ENCODE measurements around the gene MED10. TPM values are rescaled to one million over a fixed set of nuclear protein-coding genes. Genes with fewer than 3 reads are reported as not detected.
"Not testable (repeated sequence)": the region's sequence is repeated elsewhere in the genome, so short reads cannot be mapped to it uniquely, and the experiment has no call there.

Gene MED10
- total RNA-seq, 1 donor from 2014 or later: 63.8 TPM

DNA sequence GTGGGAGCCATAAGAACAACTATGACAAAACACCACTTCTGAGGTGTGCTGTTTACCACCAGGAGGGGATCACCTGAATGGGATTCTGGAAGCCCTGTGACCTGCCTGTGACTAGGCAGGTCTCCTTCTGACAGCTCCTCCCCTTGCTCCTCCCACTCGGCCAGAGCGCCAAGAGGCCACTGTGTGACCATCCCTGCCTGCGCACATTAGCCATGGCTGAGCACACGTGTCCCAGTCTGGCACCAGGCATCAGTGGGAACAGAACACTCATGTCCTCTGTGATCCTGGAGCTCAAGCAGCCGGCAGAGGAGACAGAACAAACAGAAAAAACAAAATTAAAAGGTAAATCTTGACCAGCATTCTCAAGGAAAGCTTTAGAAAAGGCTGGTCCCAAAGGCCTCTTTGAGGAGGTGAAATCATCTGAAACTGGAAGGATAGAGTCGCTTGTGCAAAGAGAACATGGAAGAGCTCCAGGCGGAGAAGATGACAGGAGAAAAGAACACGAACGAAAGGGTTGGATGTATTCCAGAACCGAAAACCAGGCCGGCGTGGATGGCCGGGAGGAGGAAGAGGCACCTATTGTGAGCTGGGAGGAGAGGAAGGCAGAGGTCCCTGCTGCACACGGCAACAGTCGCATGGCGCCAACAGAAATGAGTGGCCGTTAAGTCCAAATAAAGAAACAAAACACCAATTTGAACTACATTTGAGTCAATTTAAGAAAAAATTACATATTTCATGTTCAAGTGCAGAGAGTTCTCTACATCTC, 5.1 kb downstream of the MED10 start:
- H3K27me3 Mint-ChIP-seq: no peaks in the 10 kb centered on the region
- H3K4me1 Mint-ChIP-seq: peaks cover 38% of the 10 kb centered on the region
- H3K36me3 Mint-ChIP-seq (ENCODE audit: low read depth): peaks cover 70% of the 10 kb centered on the region
- H3K9me3 Mint-ChIP-seq: no peaks in the 10 kb centered on the region
- H3K4me3 Mint-ChIP-seq: no peak overlapping the region
- intact Hi-C loops (cut with micrococcal nuclease): loop anchor here (10.0 kb wide), 1 partner anchor 1502 kb away; no protein-coding TSS in a partner anchor
- no peak overlapping the region for H3K27ac Mint-ChIP-seq
- no peak for DNase-seq

DNA sequence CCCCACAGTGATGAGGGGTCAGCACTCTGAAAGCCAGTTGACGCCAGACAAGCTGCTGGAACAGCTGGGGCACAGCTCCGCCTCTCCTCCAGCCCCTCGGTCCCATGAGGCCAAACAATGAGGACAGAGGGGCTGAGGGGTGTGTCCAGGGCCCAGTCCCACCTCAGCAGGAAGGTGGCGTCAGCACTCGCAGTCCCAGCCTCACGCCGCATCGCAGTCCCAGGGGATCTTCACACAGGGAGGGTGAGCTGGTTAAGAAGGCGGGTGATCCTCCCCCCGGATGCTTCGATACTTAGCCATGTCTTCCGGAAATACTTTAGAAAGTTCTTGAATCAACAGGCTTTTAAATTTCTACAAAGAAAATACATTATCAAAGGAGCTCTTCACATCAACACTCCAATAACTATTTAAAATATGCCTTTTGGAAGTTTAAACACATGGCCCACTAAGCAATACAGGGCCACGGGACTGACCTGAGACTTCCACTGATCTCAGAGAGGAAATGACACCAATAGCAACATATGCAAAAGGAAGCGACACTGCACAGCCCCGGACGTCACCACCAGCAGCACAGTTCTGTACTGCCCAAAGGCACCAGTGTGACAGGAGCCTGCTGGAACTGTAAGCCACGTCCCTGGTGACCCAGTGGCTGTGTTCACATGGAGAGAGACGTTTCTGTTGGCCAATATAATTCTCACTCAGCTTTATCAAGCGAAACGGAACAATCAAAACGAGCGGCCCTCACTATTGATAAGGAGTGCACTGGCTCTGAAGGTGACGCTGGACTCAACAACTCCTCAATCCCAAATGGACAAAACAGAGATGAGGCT, 5.9 kb downstream of the MED10 start:
- intact Hi-C loops (cut with micrococcal nuclease): loop anchor here (10.0 kb wide), 1 partner anchor 1502 kb away; no protein-coding TSS in a partner anchor
- H3K9me3 Mint-ChIP-seq: no peaks in the 10 kb centered on the region
- H3K27ac Mint-ChIP-seq: no peak overlapping the region
- peaks cover 69% of the 10 kb centered on the region for H3K36me3 Mint-ChIP-seq (ENCODE audit: low read depth)
- DNase-seq: no peak
- H3K4me3 Mint-ChIP-seq: no peak overlapping the region
- H3K27me3 Mint-ChIP-seq: no peaks in the 10 kb centered on the region
- peaks cover 34% of the 10 kb centered on the region for H3K4me1 Mint-ChIP-seq

DNA sequence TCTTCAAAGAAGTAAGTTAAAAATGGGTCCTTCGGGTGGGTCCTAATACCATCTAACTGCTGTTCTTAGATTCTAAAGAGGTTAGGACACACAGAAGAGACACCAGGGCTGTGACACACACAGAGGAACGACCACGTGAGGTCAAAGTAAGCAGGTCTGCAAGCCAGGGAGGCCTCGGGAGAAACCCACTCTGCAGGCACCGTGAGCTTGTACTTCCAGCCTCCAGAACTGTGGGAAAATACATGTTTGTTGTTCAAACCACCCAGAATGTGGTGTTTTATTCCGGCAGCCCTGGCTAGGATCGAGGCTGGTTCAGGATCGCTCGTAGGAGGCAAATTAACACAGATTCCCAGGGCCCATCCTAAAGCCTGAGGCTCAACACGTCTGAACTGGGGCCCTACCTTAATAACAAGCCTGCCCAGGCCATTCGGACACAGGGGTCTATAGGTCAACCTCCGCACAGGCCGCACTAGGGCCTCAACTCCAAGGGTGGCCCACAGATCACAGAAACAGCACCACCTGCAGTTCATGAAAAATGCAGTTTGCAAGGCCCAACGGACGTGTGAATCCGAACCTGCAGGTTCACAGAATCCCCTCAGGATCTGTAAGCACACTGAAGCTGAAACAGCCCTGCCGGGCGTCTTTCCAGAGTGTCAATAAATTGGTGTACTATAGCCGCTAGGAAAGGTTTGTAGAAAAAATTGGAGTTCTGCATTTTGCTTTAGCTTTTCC, 7.1 kb downstream of the MED10 start:
- H3K4me3 Mint-ChIP-seq: no peak overlapping the region
- no peak for DNase-seq
- intact Hi-C loops (cut with micrococcal nuclease): loop anchor here (10.0 kb wide), 1 partner anchor 1504 kb away; no protein-coding TSS in a partner anchor
- H3K36me3 Mint-ChIP-seq (ENCODE audit: low read depth): peaks cover 67% of the 10 kb centered on the region
- no peaks in the 10 kb centered on the region for H3K27me3 Mint-ChIP-seq
- H3K27ac Mint-ChIP-seq: no peak overlapping the region
- H3K4me1 Mint-ChIP-seq: peaks cover 25% of the 10 kb centered on the region
- H3K9me3 Mint-ChIP-seq: no peaks in the 10 kb centered on the region

DNA sequence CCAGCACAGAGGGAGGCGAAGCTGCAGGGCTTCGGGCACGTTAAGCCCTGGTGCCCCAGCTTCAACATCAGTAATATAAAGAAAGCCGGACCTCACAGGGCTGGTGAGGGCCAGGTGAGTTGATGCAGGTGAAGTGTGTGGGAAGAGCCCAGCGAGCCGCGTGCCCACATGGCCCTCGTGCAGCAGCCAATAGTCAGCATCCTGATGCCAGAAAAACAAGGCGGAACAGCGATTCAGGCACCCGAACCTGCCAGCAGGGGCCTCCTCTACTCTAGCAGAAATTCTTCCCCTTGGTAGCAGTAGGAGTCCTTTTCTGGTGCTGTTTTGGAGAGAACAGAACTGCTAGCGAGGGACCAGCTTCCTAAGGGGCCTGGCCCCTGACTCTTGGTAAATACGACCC, 7.8 kb downstream of the MED10 start:
- peaks cover 20% of the 10 kb centered on the region for H3K4me1 Mint-ChIP-seq
- peaks cover 63% of the 10 kb centered on the region for H3K36me3 Mint-ChIP-seq (ENCODE audit: low read depth)
- H3K27ac Mint-ChIP-seq: no peak overlapping the region
- no peak overlapping the region for H3K4me3 Mint-ChIP-seq
- no peaks in the 10 kb centered on the region for H3K9me3 Mint-ChIP-seq
- intact Hi-C loops (cut with micrococcal nuclease): loop anchor here (10.0 kb wide), 1 partner anchor 1504 kb away; no protein-coding TSS in a partner anchor
- no peak for DNase-seq
- no peaks in the 10 kb centered on the region for H3K27me3 Mint-ChIP-seq

DNA sequence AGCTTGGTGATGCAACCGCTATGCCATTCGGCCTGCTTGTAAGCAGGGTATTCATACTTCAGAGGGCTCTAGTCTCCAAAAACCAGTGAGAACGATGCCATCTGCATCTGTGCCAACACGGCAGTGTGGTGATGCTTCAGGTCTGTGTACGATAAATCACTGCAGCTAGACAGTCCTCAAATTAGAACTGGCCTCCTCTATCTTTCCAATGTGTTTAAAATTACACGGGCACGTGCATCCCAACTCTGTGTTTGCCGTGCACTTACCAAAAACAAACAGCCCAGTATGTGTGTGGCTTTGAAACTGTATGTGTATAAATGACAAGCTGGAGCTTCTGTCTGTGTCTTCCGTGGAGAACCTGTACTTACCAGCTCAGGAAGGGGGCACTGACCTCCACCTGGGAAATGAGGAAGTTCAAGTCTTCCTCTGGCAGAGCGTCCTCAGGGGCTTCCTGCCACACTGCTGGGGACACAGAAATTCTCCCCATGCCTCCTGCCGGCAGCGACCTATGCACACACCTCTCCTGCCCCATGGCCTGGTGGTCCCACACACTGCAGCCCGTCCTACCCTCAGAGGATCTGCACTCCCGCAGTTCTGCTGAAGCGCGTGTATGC, 12.3 kb downstream of the MED10 start:
- Mint-ChIP-seq H3K27ac (no peak overlapping the region), H3K4me1 (peaks cover 2% of the 10 kb centered on the region), H3K27me3 (no peaks in the 10 kb centered on the region), H3K4me3 (no peak overlapping the region), H3K36me3 (ENCODE audit: low read depth) (peaks cover 42% of the 10 kb centered on the region), H3K9me3 (no peaks in the 10 kb centered on the region)
- no peak for DNase-seq
- intact Hi-C loops (cut with micrococcal nuclease): no loop called here

DNA sequence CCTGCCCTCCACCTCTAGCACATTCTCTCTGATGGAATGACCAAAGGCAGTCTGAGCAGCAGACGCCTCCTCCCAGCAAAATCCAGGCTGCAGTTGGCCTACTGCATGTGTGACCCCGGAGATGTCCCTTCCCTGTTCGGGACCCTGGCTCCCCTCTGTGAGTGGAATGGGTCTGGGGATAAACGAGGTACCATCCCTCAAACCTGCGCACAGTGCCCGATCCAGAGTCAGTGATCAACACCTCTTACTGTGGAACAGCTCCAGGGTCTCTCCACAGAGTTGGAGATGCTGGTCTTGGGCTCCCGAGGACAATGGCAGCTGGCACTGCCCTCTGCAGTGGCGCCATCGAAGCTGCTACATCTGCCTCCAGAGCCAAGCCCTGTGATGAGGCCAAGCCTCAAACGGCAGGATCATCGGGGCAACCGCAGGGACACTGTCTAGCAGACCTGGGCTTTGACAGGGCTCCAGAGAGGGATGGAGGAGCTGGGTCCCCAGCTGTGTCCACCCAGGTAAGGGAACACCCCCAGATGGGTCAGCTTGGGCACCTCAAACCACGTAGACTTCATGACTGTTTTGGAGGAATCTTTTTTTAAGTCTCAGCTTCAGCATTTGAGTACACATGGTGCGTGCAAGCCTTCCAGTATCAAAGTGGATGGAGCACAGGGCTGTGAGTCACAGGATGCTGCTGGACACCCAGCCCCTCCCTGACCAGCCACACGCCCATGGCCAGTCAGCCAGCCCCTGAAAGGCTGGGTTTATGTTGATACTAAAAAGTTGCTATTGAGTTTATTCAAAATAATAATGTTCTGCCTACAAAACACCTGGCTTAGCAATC, 13.0 kb downstream of the MED10 start:
- intact Hi-C loops (cut with micrococcal nuclease): no loop called here
- peaks cover 43% of the 10 kb centered on the region for H3K36me3 Mint-ChIP-seq (ENCODE audit: low read depth)
- no peak overlapping the region for H3K4me3 Mint-ChIP-seq
- H3K27me3 Mint-ChIP-seq: no peaks in the 10 kb centered on the region
- H3K9me3 Mint-ChIP-seq: no peaks in the 10 kb centered on the region
- H3K27ac Mint-ChIP-seq: no peak overlapping the region
- peaks cover 4% of the 10 kb centered on the region for H3K4me1 Mint-ChIP-seq
- no peak for DNase-seq

DNA sequence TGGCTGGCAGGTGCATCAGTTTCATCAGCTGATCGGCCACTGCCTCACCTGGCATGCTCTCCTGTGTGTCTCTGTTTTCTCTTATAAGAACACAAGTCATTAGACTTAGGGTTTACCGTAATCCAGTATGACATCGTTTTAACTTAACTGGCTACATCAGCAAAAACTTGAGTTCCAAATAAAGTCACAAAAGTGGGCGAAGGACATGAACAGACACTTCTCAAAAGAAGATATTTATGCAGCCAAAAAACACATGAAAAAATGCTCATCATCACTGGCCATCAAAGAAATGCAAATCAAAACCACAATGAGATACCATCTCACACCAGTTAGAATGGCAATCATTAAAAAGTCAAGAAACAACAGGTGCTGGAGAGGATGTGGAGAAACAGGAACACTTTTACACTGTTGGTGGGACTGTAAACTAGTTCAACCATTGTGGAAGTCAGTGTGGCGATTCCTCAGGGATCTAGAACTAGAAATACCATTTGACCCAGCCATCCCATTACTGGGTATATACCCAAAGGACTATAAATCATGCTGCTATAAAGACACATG, 14.8 kb downstream of the MED10 start:
- DNase-seq; H3K27me3 Mint-ChIP-seq; intact Hi-C loops (cut with micrococcal nuclease); H3K9me3 Mint-ChIP-seq; H3K27ac Mint-ChIP-seq; H3K4me3 Mint-ChIP-seq: not testable (repeated sequence)
- Mint-ChIP-seq H3K4me1 (peaks cover 13% of the 10 kb centered on the region), H3K36me3 (ENCODE audit: low read depth) (peaks cover 29% of the 10 kb centered on the region)

DNA sequence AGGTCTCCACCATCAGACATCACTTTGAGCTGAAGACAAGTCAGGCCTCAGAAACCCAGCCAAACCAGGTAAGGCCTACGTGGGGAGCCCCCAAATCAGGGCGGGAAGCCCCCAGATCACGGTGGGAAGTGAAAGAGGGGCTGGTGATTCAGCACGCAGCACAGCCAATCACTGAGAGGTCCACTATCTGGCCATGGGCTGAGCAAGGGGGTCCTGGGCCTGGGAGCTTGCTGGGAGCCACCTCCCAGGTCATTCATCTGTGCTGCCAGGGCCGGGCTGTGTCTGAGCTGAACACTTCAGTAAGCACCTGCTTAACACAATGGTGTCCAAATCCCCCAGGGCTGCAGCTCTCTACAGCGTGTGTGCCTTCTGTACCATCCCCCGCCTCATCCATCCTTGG, 15.5 kb downstream of the MED10 start:
- no peaks in the 10 kb centered on the region for H3K27me3 Mint-ChIP-seq
- H3K4me3 Mint-ChIP-seq: no peak overlapping the region
- intact Hi-C loops (cut with micrococcal nuclease): no loop called here
- H3K4me1 Mint-ChIP-seq: peaks cover 13% of the 10 kb centered on the region
- no peak for DNase-seq
- H3K9me3 Mint-ChIP-seq: no peaks in the 10 kb centered on the region
- H3K27ac Mint-ChIP-seq: no peak overlapping the region
- peaks cover 31% of the 10 kb centered on the region for H3K36me3 Mint-ChIP-seq (ENCODE audit: low read depth)

DNA sequence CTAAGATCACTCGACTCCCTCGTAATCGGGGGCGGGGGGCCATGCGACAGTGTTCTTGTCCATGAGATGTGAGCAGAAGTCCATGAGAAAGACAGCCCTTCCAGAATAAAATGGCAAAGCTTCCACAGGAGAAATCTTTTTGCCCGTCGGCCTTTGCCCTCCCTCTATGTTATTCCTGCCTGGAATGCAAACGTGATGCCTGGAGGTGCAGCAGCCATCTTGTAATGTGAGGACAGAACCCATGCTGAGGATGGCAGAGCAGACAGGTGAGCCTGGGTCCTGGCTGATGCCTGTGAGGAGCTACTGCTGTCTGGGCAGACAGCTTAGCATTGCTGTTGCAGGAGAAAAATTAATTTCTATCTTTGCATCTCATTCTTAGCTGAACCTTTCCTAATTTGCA, 17.2 kb downstream of the MED10 start:
- intact Hi-C loops (cut with micrococcal nuclease): no loop called here
- Mint-ChIP-seq H3K27me3 (no peaks in the 10 kb centered on the region), H3K4me3 (peak overlapping the region; percentile 73), H3K4me1 (peaks cover 13% of the 10 kb centered on the region), H3K27ac (no peak overlapping the region), H3K9me3 (no peaks in the 10 kb centered on the region), H3K36me3 (ENCODE audit: low read depth) (peaks cover 20% of the 10 kb centered on the region)
- DNase-seq: no peak

DNA sequence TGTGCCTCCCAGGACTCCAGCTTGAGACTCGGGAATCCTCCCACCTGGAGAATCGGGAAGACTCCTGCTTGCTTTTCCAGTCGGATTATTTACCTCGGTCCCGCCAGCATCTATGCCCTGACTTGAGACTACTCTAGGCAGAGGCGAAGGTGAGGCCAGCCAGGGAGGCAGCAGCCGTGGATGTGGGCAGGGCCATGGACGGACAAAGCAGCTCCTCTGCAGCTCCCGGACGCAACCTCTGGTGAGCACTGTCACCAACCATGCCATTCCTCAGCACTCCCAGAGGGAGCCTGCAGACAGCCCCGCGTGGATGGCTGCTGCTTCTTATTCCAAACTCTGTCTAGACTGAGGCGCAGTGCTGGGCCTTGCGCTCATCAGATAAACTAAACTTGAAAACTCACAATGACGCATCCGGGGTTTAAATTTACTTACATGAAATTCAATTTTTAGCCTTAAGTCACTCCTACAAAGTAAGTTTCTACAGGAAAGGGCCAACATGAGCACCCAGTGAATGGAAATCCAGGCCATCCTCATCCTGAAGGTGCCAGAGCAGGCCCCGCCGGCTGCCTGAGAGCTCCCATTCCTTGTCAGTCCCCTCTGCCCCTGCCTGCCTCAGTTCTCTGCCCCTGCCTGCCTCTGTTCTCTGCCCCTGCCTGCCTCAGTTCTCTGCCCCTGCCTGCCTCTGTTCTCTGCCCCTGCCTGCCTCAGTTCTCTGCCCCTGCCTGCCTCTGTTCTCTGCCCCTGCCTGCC, 17.8 kb downstream of the MED10 start:
- no peaks in the 10 kb centered on the region for H3K9me3 Mint-ChIP-seq
- intact Hi-C loops (cut with micrococcal nuclease): no loop called here
- H3K4me3 Mint-ChIP-seq: peak overlapping the region; percentile 73
- H3K4me1 Mint-ChIP-seq: peaks cover 12% of the 10 kb centered on the region
- peak overlapping the region; percentile 82 for H3K27ac Mint-ChIP-seq
- H3K36me3 Mint-ChIP-seq (ENCODE audit: low read depth): peaks cover 19% of the 10 kb centered on the region
- DNase-seq: no peak
- no peaks in the 10 kb centered on the region for H3K27me3 Mint-ChIP-seq

DNA sequence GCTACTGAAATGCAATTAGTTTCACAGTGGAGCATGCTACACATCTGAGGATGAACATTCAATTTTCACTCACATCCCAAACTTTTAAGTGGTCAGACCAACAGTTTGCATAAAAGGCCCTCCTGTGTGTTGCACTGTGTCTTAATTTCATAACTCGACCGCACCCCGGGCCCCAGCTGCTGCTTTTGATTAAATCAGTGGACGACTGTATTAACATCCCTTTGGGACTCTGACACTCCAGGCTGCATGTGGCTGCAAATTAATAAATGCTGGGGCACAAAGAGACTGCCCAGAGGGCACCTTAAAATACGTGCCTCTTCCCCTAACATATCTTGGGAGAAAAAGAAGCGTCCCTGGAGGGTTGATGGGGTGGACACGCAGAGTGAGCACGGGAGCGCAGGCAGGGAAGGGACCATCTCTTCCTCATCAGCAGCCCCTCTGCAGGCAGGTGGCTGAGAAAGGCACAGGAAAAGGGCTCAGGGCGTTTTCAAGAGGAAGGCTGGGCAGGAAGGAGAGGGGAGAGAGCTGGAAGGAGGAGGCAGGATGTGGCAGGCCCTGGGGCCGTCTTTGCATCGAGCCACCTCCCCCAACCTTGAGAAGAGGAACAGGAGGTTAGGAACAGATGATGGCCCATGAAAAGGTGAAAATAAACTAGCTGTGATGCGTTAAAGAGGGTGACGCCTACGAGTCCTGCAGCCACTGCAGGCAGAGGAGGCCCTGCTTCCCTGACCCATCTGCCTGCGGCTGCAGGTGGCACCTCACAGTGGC, 18.6 kb downstream of the MED10 start:
- Mint-ChIP-seq H3K9me3 (no peaks in the 10 kb centered on the region), H3K4me1 (peaks cover 12% of the 10 kb centered on the region), H3K27ac (peak overlapping the region; percentile 82), H3K27me3 (no peaks in the 10 kb centered on the region), H3K4me3 (peak overlapping the region; percentile 73), H3K36me3 (ENCODE audit: low read depth) (peaks cover 16% of the 10 kb centered on the region)
- DNase-seq: peak; percentile 84
- intact Hi-C loops (cut with micrococcal nuclease): no loop called here

Measured in activated CD4-positive, alpha-beta T cell treated with anti-CD3 and anti-CD28 coated beads, Interleukin-2, amount 10 ng/mL, durations not matched to agents 24 days and 14 days (primary cell).